SU-DHL-6 (cell line): ENCODE data around the gene SLC7A7.
"Not testable (repeated sequence)": the region's sequence is repeated elsewhere in the genome, so short reads cannot be mapped to it uniquely, and the experiment has no call there.

Source experiments
- H2AFZ ChIP-seq: fragments of 200-600 bp; sonication (generic); 2 replicates; pipeline ENCODE4 v1.6.1; 2014; ENCODE audit warnings: low read depth, mild to moderate bottlenecking, moderate library complexity, mixed read lengths, antibody characterized with exemption, low read length; ENCODE audit not compliant: severe bottlenecking
- H3F3A ChIP-seq: fragments of 200-600 bp; shearing (Covaris generic); 2 replicates; pipeline ENCODE4 v1.6.0; 2016; ENCODE audit warnings: antibody characterized with exemption, mild to moderate bottlenecking; ENCODE audit not compliant: insufficient read depth
- H3K27ac ChIP-seq: fragments of 200-600 bp; sonication (generic); 2 replicates; pipeline ENCODE4 v1.5.1; 2016; ENCODE audit warnings: low read depth, mild to moderate bottlenecking, low read length, moderate library complexity, mixed read lengths
- H3K27me3 ChIP-seq: fragments of 200-600 bp; sonication (generic), shearing (Covaris generic); 2 replicates; pipeline ENCODE4 v1.6.0; 2014; ENCODE audit warnings: mild to moderate bottlenecking, low read length
- H3K36me3 ChIP-seq: fragments of 200-600 bp; sonication (generic); 2 replicates; pipeline ENCODE4 v1.6.1; 2014; ENCODE audit warnings: mild to moderate bottlenecking, low read length, mixed read lengths
- H3K4me2 ChIP-seq: fragments of 300-600, 200-600 bp; shearing (Covaris generic), sonication (generic); 2 replicates; pipeline ENCODE4 v1.6.0; 2014; ENCODE audit warnings: low read length, low read depth, mild to moderate bottlenecking; ENCODE audit not compliant: poor library complexity, severe bottlenecking
- H3K4me3 ChIP-seq: fragments of 200-600 bp; sonication (generic); 2 replicates; pipeline ENCODE4 v1.5.1; 2014; ENCODE audit warnings: antibody characterized with exemption, low read length, mild to moderate bottlenecking, mixed read lengths; ENCODE audit not compliant: insufficient read depth, poor library complexity, severe bottlenecking
- H3K79me2 ChIP-seq: fragments of 200-600 bp; sonication (generic); 2 replicates; pipeline ENCODE4 v1.6.1; 2014; ENCODE audit warnings: mild to moderate bottlenecking, low read length, moderate library complexity; ENCODE audit not compliant: insufficient read depth
- H3K9ac ChIP-seq: fragments of 200-600 bp; sonication (generic); 2 replicates; pipeline ENCODE4 v1.7.0; 2014; ENCODE audit warnings: mild to moderate bottlenecking, low read length
- H3K9me2 ChIP-seq: fragments of 200-600 bp; sonication (generic); replicated peaks from 2 replicates; pipeline ENCODE4 v1.6.1; 2014; ENCODE audit warnings: low read length; ENCODE audit not compliant: insufficient read depth
- H3K9me3 ChIP-seq: fragments of 200-600 bp; sonication (generic); 2 replicates; pipeline ENCODE4 v1.6.1; 2014; ENCODE audit warnings: low read length, mixed read lengths; ENCODE audit not compliant: insufficient read depth
- H4K20me1 ChIP-seq: fragments of 200-600 bp; sonication (generic); 2 replicates; pipeline ENCODE4 v1.6.1; 2014; ENCODE audit warnings: low read depth, mild to moderate bottlenecking, antibody characterized with exemption, low read length, moderate library complexity, mixed read lengths
- EZH2phosphoT487 ChIP-seq: fragments of 200-600 bp; sonication (generic), shearing (Covaris generic); conservative IDR thresholded peaks from 2 replicates; pipeline ENCODE4 v1.6.1; 2018; ENCODE audit warnings: mild to moderate bottlenecking, antibody characterized with exemption, low read length, moderate library complexity, mixed read lengths
- TF ChIP-seq, protein P1 (sequence below): fragments of 200-600 bp; sonication (generic); IDR thresholded peaks from one replicate; pipeline ENCODE4 v1.5.1; 2017; ENCODE audit warnings: antibody characterized with exemption, mild to moderate bottlenecking, low read length, moderate library complexity; ENCODE audit not compliant: insufficient read depth, poor library complexity, severe bottlenecking

SLC7A7 gene

DNA sequence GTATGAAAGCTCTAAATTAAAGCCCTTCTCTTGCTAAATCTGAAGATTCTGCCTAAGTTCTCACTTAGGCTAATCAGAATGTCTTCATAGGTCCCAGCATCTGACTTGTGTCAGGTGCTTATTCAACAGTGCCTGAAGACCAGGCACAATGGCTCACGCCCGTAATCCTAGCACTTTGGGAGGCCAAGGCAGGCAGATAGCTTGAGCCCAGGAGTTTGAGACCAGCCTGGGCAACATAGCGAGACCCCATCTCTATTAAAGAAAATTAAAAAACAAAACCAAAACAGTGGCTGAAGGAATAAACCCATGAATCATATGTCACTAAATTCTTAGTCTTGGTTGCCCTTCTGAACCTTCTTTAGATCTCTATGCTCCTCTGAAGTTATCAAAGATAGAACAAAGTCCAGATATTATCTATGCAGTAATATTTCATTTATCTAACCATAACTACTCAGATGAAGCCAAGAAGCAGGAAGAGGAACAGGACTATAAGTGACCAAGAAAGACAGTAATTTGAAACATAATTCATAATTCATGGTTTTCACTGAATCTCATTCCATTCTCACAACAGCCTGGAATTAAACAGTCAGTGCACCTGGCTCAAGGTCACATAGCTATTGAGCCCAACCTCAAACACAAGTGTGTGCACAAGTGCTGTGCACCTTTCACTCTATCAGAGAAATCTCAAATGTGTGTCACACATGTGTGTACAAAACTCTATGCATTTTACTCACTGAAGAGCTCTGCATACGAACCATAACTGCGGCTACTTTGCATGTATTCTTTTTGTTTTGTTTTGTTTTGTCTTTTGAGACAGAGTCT is 6.6 kb downstream of the SLC7A7 start:
- no peak overlapping the region for H3K4me3 ChIP-seq
- H2AFZ ChIP-seq: no peak overlapping the region
- peaks cover 17% of the 10 kb centered on the region for H3F3A ChIP-seq
- peak overlapping the region; percentile 35 for H3K4me2 ChIP-seq
- no peaks in the 10 kb centered on the region; the same call in 1 of the 2 replicates for H3K79me2 ChIP-seq
- no peaks in the 10 kb centered on the region for H4K20me1 ChIP-seq
- TF ChIP-seq, protein P1, sequence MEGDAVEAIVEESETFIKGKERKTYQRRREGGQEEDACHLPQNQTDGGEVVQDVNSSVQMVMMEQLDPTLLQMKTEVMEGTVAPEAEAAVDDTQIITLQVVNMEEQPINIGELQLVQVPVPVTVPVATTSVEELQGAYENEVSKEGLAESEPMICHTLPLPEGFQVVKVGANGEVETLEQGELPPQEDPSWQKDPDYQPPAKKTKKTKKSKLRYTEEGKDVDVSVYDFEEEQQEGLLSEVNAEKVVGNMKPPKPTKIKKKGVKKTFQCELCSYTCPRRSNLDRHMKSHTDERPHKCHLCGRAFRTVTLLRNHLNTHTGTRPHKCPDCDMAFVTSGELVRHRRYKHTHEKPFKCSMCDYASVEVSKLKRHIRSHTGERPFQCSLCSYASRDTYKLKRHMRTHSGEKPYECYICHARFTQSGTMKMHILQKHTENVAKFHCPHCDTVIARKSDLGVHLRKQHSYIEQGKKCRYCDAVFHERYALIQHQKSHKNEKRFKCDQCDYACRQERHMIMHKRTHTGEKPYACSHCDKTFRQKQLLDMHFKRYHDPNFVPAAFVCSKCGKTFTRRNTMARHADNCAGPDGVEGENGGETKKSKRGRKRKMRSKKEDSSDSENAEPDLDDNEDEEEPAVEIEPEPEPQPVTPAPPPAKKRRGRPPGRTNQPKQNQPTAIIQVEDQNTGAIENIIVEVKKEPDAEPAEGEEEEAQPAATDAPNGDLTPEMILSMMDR: no peak
- no peaks in the 10 kb centered on the region for H3K36me3 ChIP-seq
- H3K27me3 ChIP-seq: no peaks in the 10 kb centered on the region
- peak overlapping the region; percentile 66 for H3K27ac ChIP-seq
- no peaks in the 10 kb centered on the region for H3K9me3 ChIP-seq
- H3K9me2 ChIP-seq: no peaks in the 10 kb centered on the region
- peak overlapping the region; percentile 5; the same call in 1 of the 2 replicates for H3K9ac ChIP-seq

DNA sequence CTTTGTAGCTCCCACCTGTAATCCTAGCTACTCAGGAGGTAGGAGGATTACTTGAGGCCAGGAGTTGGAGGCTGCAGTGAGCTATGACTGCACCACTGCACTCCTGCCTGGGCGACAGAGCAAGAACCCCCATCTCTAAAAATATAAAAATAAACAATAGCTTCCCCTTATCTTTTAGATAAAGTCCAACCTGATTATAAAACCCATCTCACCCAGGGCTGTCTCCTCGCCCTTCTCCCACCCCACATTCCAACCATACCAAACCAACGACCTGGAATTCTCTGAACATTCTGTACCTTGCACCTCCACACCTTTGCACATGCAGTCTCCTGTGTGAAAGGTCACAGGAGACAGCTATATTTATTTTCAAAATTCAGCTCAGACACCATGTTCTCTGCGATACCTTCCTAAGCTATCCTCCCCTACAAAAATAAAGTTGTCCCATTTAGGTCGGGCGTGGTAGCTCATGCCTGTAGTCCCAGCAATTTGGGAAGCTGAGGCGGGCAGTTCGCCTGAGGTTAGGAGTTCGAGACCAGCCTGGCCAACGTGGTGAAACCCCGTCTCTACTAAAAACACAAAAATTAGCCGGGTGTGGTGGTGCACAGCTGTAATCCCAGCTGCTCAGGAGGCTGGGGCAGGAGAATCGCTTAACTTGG is 7.7 kb downstream of the SLC7A7 start:
- TF ChIP-seq, protein P1: no peak
- no peak for TF ChIP-seq EZH2phosphoT487
- 0 out of 2 replicates have a peak overlapping the region, but pooled peaks have one; percentile 5 for H3K9ac ChIP-seq
- peaks cover 10% of the 10 kb centered on the region; the same call in 1 of the 2 replicates for H3F3A ChIP-seq
- peaks cover 4% of the 10 kb centered on the region; the same call in 1 of the 2 replicates for H3K79me2 ChIP-seq
- H3K27ac ChIP-seq: peak overlapping the region; percentile 66
- no peaks in the 10 kb centered on the region for H4K20me1 ChIP-seq
- no peak overlapping the region for H2AFZ ChIP-seq
- no peak overlapping the region for H3K4me3 ChIP-seq
- H3K27me3 ChIP-seq: no peaks in the 10 kb centered on the region
- H3K9me2 ChIP-seq: no peaks in the 10 kb centered on the region
- no peaks in the 10 kb centered on the region for H3K36me3 ChIP-seq
- no peaks in the 10 kb centered on the region for H3K9me3 ChIP-seq
- H3K4me2 ChIP-seq: peak overlapping the region; percentile 35

DNA sequence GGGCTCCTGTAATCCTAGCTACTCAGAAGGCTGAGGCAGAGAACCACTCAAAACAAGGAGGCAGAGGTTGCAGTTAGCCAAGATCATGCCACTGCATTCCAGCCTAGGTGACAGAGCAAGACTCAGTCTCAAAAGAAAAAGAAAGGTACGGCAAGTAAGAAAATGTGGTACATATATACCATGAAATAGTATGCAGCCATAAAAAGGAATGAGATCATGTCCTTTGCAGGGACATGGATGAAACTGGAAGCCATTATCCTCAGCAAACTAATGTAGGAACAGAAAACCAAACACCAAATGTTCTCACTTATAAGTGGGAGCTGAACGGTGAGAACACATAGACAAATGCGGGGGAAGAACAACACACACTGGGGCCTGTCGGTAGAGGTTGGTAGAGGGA is 10.0 kb downstream of the SLC7A7 start:
- H3K9me3 ChIP-seq, H3K79me2 ChIP-seq, H3K4me3 ChIP-seq, H3F3A ChIP-seq, H3K27me3 ChIP-seq, H3K4me2 ChIP-seq, H2AFZ ChIP-seq, H3K9ac ChIP-seq, H3K9me2 ChIP-seq, H4K20me1 ChIP-seq, H3K36me3 ChIP-seq: not testable (repeated sequence)
- peak overlapping the region; percentile 76 for H3K27ac ChIP-seq

DNA sequence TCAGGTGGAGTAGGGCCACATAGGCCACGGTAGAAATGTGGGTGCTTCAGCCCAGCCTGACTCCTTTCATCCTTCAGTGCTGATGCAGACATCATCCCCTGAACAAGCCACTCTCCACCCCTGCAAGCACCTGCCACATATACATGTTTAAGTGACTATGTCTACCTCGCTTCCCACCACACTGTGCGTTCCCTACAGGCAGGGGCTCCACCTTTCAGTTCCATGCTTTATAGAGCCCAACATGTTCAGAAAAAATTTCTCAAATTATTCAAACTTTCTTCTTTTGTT is 11.6 kb downstream of the SLC7A7 start:
- H3K27me3 ChIP-seq: no peaks in the 10 kb centered on the region
- H3K9ac ChIP-seq: peak overlapping the region; percentile 23
- peaks cover 8% of the 10 kb centered on the region; the same call in 1 of the 2 replicates for H3K79me2 ChIP-seq
- H3F3A ChIP-seq: peaks cover 7% of the 10 kb centered on the region; the same call in 1 of the 2 replicates
- H3K36me3 ChIP-seq: no peaks in the 10 kb centered on the region
- no peak for TF ChIP-seq EZH2phosphoT487
- TF ChIP-seq, protein P1: no peak
- no peak overlapping the region for H3K4me3 ChIP-seq
- peak overlapping the region; percentile 48 for H3K4me2 ChIP-seq
- peak overlapping the region; percentile 76 for H3K27ac ChIP-seq
- no peak overlapping the region for H2AFZ ChIP-seq
- H4K20me1 ChIP-seq: no peaks in the 10 kb centered on the region
- H3K9me3 ChIP-seq: no peaks in the 10 kb centered on the region
- no peaks in the 10 kb centered on the region for H3K9me2 ChIP-seq
